Vagina (tissue), 2 donors: ENCODE results near the gene EREG. TPM values are rescaled to one million over a fixed set of nuclear protein-coding genes. Genes with fewer than 3 reads are reported as not detected.

Source experiments
- DNase-seq, 2 donors: peaks; one replicate each; pipeline ENCODE4 v3.0.0-alpha.2; 2017; ENCODE audit errors: extremely low spot score in 2 of 2
- H3K27ac ChIP-seq: fragments of 200-600 bp; sonication (generic); one replicate; pipeline ENCODE4 v1.5.1; 2019
- H3K27me3 ChIP-seq: fragments of 200-600 bp; sonication (generic); one replicate; pipeline ENCODE4 v1.5.1; 2019
- H3K36me3 ChIP-seq, 2 donors: fragments of 200-600 bp; sonication (generic); one replicate each; pipeline ENCODE4 v1.5.1; 2017 to 2019
- H3K4me1 ChIP-seq: fragments of 200-600 bp; sonication (generic); one replicate; pipeline ENCODE4 v1.5.1; 2019
- H3K4me3 ChIP-seq, 2 donors: fragments of 200-600 bp; sonication (generic); 1 replicate in 1 of 2; 2 replicates in 1 of 2; pipeline ENCODE4 v1.5.1; 2016 to 2019
- H3K9me3 ChIP-seq: fragments of 200-600 bp; sonication (generic); one replicate; pipeline ENCODE4 v1.5.1; 2019
- CTCF ChIP-seq, 3 experiments: fragments of 450-650 bp in 2 of 3; fragments of 200-600 bp in 1 of 3; sonication (generic) in 1 of 3; IDR thresholded peaks; one replicate each; pipeline ENCODE4 v1.5.1; 2017 to 2019; ENCODE audit warnings: antibody characterized with exemption in 3 of 3, mild to moderate bottlenecking in 2 of 3, moderate library complexity in 2 of 3
- POLR2A ChIP-seq, 2 donors: fragments of 450-650 bp; IDR thresholded peaks; one replicate each; pipeline ENCODE4 v1.6.1; 2017; ENCODE audit warnings: antibody characterized with exemption in 2 of 2, mild to moderate bottlenecking in 2 of 2, moderate library complexity in 2 of 2
- POLR2AphosphoS5 ChIP-seq, 2 donors: sonication (generic); formaldehyde crosslinking; IDR thresholded peaks; one replicate each; pipeline ENCODE4 v1.9.0; 2017; ENCODE audit warnings: antibody characterized with exemption in 2 of 2, mild to moderate bottlenecking in 2 of 2, low read depth in 1 of 2; ENCODE audit not compliant: insufficient read depth in 1 of 2
- intact Hi-C: fragments of 100-400 bp; cut with DNase I; formaldehyde crosslinking; loops from one replicate; pipeline ENCODE4 v1.15.1; 2023
- total RNA-seq: library from RNA; depleted of rRNA; stranded (reverse); fragments of >200 nt; gene quantifications from one replicate; pipeline ENCODE4 v1.2.3, GENCODE V29; 2016

EREG gene
- total RNA-seq, 1 donor from 2014 or later = 1.2 TPM

GRCh38 chr4:74433043-74433442, 68.1 kb downstream of the EREG start:
- Histone ChIP-seq H3K36me3 (no peaks in the 10 kb centered on the region), H3K4me1 (no peaks in the 10 kb centered on the region), H3K9me3 (no peaks in the 10 kb centered on the region), H3K4me3 (no peak overlapping the region), H3K27me3 (no peaks in the 10 kb centered on the region), H3K27ac (no peak overlapping the region)
- DNase-seq = no peak
- TF ChIP-seq POLR2A (IDR thresholded peaks at IDR 0.05) (no peak), CTCF (IDR thresholded peaks at IDR 0.05) (no peak), POLR2AphosphoS5 (IDR thresholded peaks at IDR 0.05; ENCODE audit: insufficient read depth in 1 of 2, low read depth in 1 of 2) (no peak)
- intact Hi-C loops = no loop called here

GRCh38 chr4:74433541-74434172, 68.7 kb downstream of the EREG start:
- TF ChIP-seq POLR2AphosphoS5 (IDR thresholded peaks at IDR 0.05; ENCODE audit: insufficient read depth in 1 of 2, low read depth in 1 of 2) (no peak), CTCF (IDR thresholded peaks at IDR 0.05) (no peak), POLR2A (IDR thresholded peaks at IDR 0.05) (no peak)
- intact Hi-C loops = no loop called here
- Histone ChIP-seq H3K4me1 (no peaks in the 10 kb centered on the region), H3K36me3 (no peaks in the 10 kb centered on the region), H3K4me3 (no peak overlapping the region), H3K27ac (no peak overlapping the region), H3K9me3 (no peaks in the 10 kb centered on the region), H3K27me3 (no peaks in the 10 kb centered on the region)
- DNase-seq = no peak

DNA sequence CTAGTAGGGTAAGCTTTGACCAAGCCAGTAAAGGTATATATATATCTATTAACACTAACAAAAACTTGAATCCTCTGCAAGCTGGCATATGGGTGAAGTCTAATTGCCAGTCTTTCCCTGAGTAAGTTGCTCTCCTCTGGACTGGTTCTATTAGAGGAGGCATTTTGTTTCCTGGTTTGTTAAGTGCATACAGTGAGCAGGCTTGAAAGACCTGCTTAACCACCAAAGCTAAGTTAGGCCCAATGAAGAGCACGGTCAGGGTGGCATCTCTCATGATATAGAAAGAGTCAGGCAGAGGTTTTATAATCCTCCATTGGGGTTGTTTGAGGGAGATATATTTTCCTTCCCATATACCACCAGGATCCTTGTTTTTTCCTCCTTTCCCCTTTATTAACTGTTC, 70.4 kb downstream of the EREG start:
- H3K4me3 ChIP-seq = no peak overlapping the region
- no peak overlapping the region for H3K27ac ChIP-seq
- DNase-seq = no peak
- no peak for TF ChIP-seq CTCF (IDR thresholded peaks at IDR 0.05)
- TF ChIP-seq POLR2AphosphoS5 (IDR thresholded peaks at IDR 0.05; ENCODE audit: insufficient read depth in 1 of 2, low read depth in 1 of 2) = no peak
- TF ChIP-seq POLR2A (IDR thresholded peaks at IDR 0.05) = no peak
- H3K4me1 ChIP-seq = no peaks in the 10 kb centered on the region
- no peaks in the 10 kb centered on the region for H3K36me3 ChIP-seq
- intact Hi-C loops = no loop called here
- H3K27me3 ChIP-seq = no peaks in the 10 kb centered on the region
- no peaks in the 10 kb centered on the region for H3K9me3 ChIP-seq

GRCh38 chr4:74437866-74438265, 72.9 kb downstream of the EREG start:
- Histone ChIP-seq H3K4me3 (no peak overlapping the region), H3K27me3 (no peaks in the 10 kb centered on the region), H3K36me3 (no peaks in the 10 kb centered on the region), H3K4me1 (no peaks in the 10 kb centered on the region), H3K27ac (no peak overlapping the region), H3K9me3 (no peaks in the 10 kb centered on the region)
- DNase-seq = no peak
- intact Hi-C loops = no loop called here
- TF ChIP-seq POLR2AphosphoS5 (IDR thresholded peaks at IDR 0.05; ENCODE audit: insufficient read depth in 1 of 2, low read depth in 1 of 2) (no peak), CTCF (IDR thresholded peaks at IDR 0.05) (no peak), POLR2A (IDR thresholded peaks at IDR 0.05) (no peak)

Other genes with a start within 250 kb of the EREG start
- 15.5 TPM for gene MTHFD2L, start 207.0 kb upstream of the EREG start, total RNA-seq
- gene EPGN, start 56.7 kb upstream of the EREG start, total RNA-seq = 6.9 TPM
- gene AREG, start 80.0 kb downstream of the EREG start, total RNA-seq = 16.9 TPM